H9 (cell line): ENCODE data around the gene B3GNT5. TPM values are rescaled to one million over a fixed set of nuclear protein-coding genes. Genes with fewer than 3 reads are reported as not detected.

Experiments used
- DNase-seq: peaks from one replicate; pipeline ENCODE4 v3.0.0-alpha.2; 2017
- H2AFZ ChIP-seq: one replicate; pipeline ENCODE4 v1.6.1; 2013; ENCODE audit warnings: mild to moderate bottlenecking, low read length, control low read depth, moderate library complexity
- H2AK5ac ChIP-seq: 2 replicates; pipeline ENCODE4 v1.6.1; 2013; ENCODE audit warnings: low read length, control low read depth, mixed read lengths; ENCODE audit not compliant: insufficient read length
- H2BK120ac ChIP-seq: one replicate; pipeline ENCODE4 v1.6.1; 2013; ENCODE audit warnings: low read depth, mild to moderate bottlenecking, low read length, control low read depth, inconsistent platforms; ENCODE audit not compliant: poor library complexity, severe bottlenecking
- H2BK12ac ChIP-seq: 2 replicates; pipeline ENCODE4 v1.6.1; 2013; ENCODE audit warnings: low read length, control low read depth, mixed read lengths, low read depth; ENCODE audit not compliant: insufficient read length
- H2BK15ac ChIP-seq: 2 replicates; pipeline ENCODE4 v1.6.1; 2013; ENCODE audit warnings: low read depth, low read length, control low read depth
- H2BK20ac ChIP-seq: one replicate; pipeline ENCODE4 v1.6.1; 2013; ENCODE audit warnings: low read depth, mild to moderate bottlenecking, low read length, control low read depth, inconsistent platforms; ENCODE audit not compliant: poor library complexity, severe bottlenecking
- H2BK5ac ChIP-seq: 2 replicates; pipeline ENCODE4 v1.6.1; 2013; ENCODE audit warnings: low read length, control low read depth, mixed read lengths; ENCODE audit not compliant: insufficient read length
- H3K14ac ChIP-seq: 2 replicates; pipeline ENCODE4 v1.6.1; 2013; ENCODE audit warnings: low read length, control low read depth; ENCODE audit not compliant: insufficient read depth
- H3K18ac ChIP-seq: 2 replicates; pipeline ENCODE4 v1.6.1; 2013; ENCODE audit warnings: low read depth, mild to moderate bottlenecking, mixed read lengths, low read length, control low read depth; ENCODE audit not compliant: insufficient read length
- H3K23ac ChIP-seq: 2 replicates; pipeline ENCODE4 v1.6.1; 2013; ENCODE audit warnings: low read length, control low read depth, mixed read lengths, low read depth; ENCODE audit not compliant: insufficient read length
- H3K23me2 ChIP-seq: 2 replicates; pipeline ENCODE4 v1.6.1; 2013; ENCODE audit warnings: low read depth, mild to moderate bottlenecking, mixed read lengths, low read length, control low read depth; ENCODE audit not compliant: insufficient read length, poor library complexity, severe bottlenecking
- H3K27ac ChIP-seq: 2 replicates; pipeline ENCODE4 v1.5.1; 2013; ENCODE audit warnings: low read length, control low read depth, mixed read lengths, low read depth; ENCODE audit not compliant: insufficient read length
- H3K27me3 ChIP-seq: 2 replicates; pipeline ENCODE4 v1.6.1; 2013; ENCODE audit warnings: low read length, control low read depth, inconsistent platforms; ENCODE audit not compliant: insufficient read depth
- H3K4ac ChIP-seq: 2 replicates; pipeline ENCODE4 v1.6.1; 2013; ENCODE audit warnings: low read depth, mild to moderate bottlenecking, control low read depth, inconsistent platforms, low read length, moderate library complexity
- H3K4me1 ChIP-seq: 2 replicates; pipeline ENCODE4 v1.6.1; 2013; ENCODE audit warnings: low read length, control low read depth, inconsistent platforms; ENCODE audit not compliant: insufficient read depth
- H3K4me2 ChIP-seq: 2 replicates; pipeline ENCODE4 v1.6.1; 2013; ENCODE audit warnings: low read length, control low read depth, mixed read lengths; ENCODE audit not compliant: insufficient read length, insufficient read depth
- H3K56ac ChIP-seq: 2 replicates; pipeline ENCODE4 v1.6.1; 2013; ENCODE audit warnings: low read depth, mild to moderate bottlenecking, mixed read lengths, low read length, control low read depth; ENCODE audit not compliant: insufficient read length
- H3K79me1 ChIP-seq: 2 replicates; pipeline ENCODE4 v1.6.1; 2013; ENCODE audit warnings: low read depth, mild to moderate bottlenecking, moderate library complexity, low read length, control low read depth, inconsistent platforms; ENCODE audit not compliant: insufficient read depth, poor library complexity, severe bottlenecking
- H3K79me2 ChIP-seq: 2 replicates; pipeline ENCODE4 v1.6.1; 2013; ENCODE audit warnings: low read length, control low read depth, inconsistent platforms; ENCODE audit not compliant: insufficient read depth
- H3K9ac ChIP-seq: 2 replicates; pipeline ENCODE4 v1.6.1; 2013; ENCODE audit warnings: low read length, control low read depth, mixed read lengths; ENCODE audit not compliant: insufficient read length; ENCODE audit errors: extremely low read depth
- H3K9me3 ChIP-seq: one replicate; pipeline ENCODE4 v1.6.1; 2013; ENCODE audit warnings: low read depth, low read length, inconsistent platforms; ENCODE audit not compliant: control insufficient read depth
- H3T11ph ChIP-seq: one replicate; pipeline ENCODE4 v1.6.1; 2013; ENCODE audit warnings: mild to moderate bottlenecking, low read length, control low read depth, inconsistent platforms
- H4K20me1 ChIP-seq: one replicate; pipeline ENCODE4 v1.6.1; 2013; ENCODE audit not compliant: control insufficient read depth, insufficient read length, insufficient read depth
- H4K5ac ChIP-seq: 2 replicates; pipeline ENCODE4 v1.6.1; 2013; ENCODE audit warnings: low read depth, mild to moderate bottlenecking, mixed read lengths, low read length, control low read depth; ENCODE audit not compliant: insufficient read length
- H4K8ac ChIP-seq: replicated peaks from 2 replicates; pipeline ENCODE4 v1.6.1; 2013; ENCODE audit warnings: low read length, control low read depth, mixed read lengths, low read depth; ENCODE audit not compliant: insufficient read length
- H4K91ac ChIP-seq: 2 replicates; pipeline ENCODE4 v1.6.1; 2013; ENCODE audit warnings: low read depth, mild to moderate bottlenecking, moderate library complexity, mixed read lengths, low read length, control low read depth; ENCODE audit not compliant: insufficient read length
- H3K27ac Mint-ChIP-seq, 3 experiments: 2 replicates in 2 of 3; 3 replicates in 1 of 3; pipeline ENCODE4 v1.8.0; 2020 to 2021; ENCODE audit warnings: mixed read lengths in 3 of 3, mild to moderate bottlenecking in 1 of 3, moderate library complexity in 1 of 3
- H3K27me3 Mint-ChIP-seq: 2 replicates; pipeline ENCODE4 v1.8.0; 2021; ENCODE audit warnings: low read depth, mild to moderate bottlenecking, moderate library complexity, mixed read lengths
- H3K36me3 Mint-ChIP-seq, 3 experiments: 2 replicates in 2 of 3; 3 replicates in 1 of 3; pipeline ENCODE4 v1.8.0; 2020 to 2021; ENCODE audit warnings: low read depth in 3 of 3, mixed read lengths in 3 of 3; ENCODE audit not compliant: insufficient read depth in 1 of 3
- H3K4me1 Mint-ChIP-seq, 2 experiments: 2 replicates each; pipeline ENCODE4 v1.8.0; 2020; ENCODE audit warnings: mixed read lengths in 2 of 2
- H3K4me3 Mint-ChIP-seq, 2 experiments: 2 replicates in 1 of 2; 3 replicates in 1 of 2; pipeline ENCODE4 v1.8.0; 2020 to 2021; ENCODE audit warnings: mild to moderate bottlenecking in 2 of 2, mixed read lengths in 2 of 2, moderate library complexity in 1 of 2
- H3K9me3 Mint-ChIP-seq, 2 experiments: 2 replicates in 1 of 2; 3 replicates in 1 of 2; pipeline ENCODE4 v1.8.0; 2020; ENCODE audit warnings: mild to moderate bottlenecking in 2 of 2, mixed read lengths in 2 of 2, moderate library complexity in 1 of 2
- CTCF ChIP-seq: fragments of 200-600 bp; sonication (generic); conservative IDR thresholded peaks from 3 replicates; pipeline ENCODE4 v1.8.0; 2021; ENCODE audit warnings: antibody characterized with exemption, mild to moderate bottlenecking
- WGBS: extraction: QIAGEN DNeasy Blood & Tissue Kit; methylation state at CpG from one replicate; pipeline ENCODE4 v1.1.7; 2013; ENCODE audit warnings: missing lambda C conversion rate, low lambda C conversion rate, mixed read lengths; ENCODE audit not compliant: insufficient read length; ENCODE audit errors: extremely low coverage; 5-methylcytosine and 5-hydroxymethylcytosine counted together
- total RNA-seq: library from RNA; stranded (reverse); gene quantifications from 2 replicates; pipeline ENCODE4 v1.2.1, GENCODE V29; 2021

B3GNT5 gene
- total RNA-seq, 1 experiment from 2014 or later, result 7.3 TPM

GRCh38 chr3:183279371-183279770, 26.3 kb downstream of the B3GNT5 start:
- H3K14ac ChIP-seq, result no peak overlapping the region
- no peak overlapping the region for H3K27ac ChIP-seq
- TF ChIP-seq CTCF, result no peak
- H2BK12ac ChIP-seq, result no peak overlapping the region
- no peak overlapping the region for H4K91ac ChIP-seq
- H2BK20ac ChIP-seq, result no peak overlapping the region
- no peak overlapping the region for H2AK5ac ChIP-seq
- no peaks in the 10 kb centered on the region for H4K20me1 ChIP-seq
- H3K4me1 ChIP-seq, result no peaks in the 10 kb centered on the region; the same call in 1 of the 2 replicates
- H3K9ac ChIP-seq, result no peak overlapping the region
- no peak overlapping the region for H4K8ac ChIP-seq
- no peaks in the 10 kb centered on the region for H3K27me3 ChIP-seq
- no peak overlapping the region for H3K23ac ChIP-seq
- no peak overlapping the region for H3K4me3 Mint-ChIP-seq
- no peak overlapping the region for H3T11ph ChIP-seq
- no peaks in the 10 kb centered on the region for H3K9me3 Mint-ChIP-seq
- H3K9me3 ChIP-seq, result no peaks in the 10 kb centered on the region
- H2BK5ac ChIP-seq, result no peak overlapping the region
- no peaks in the 10 kb centered on the region for H3K23me2 ChIP-seq
- no peak overlapping the region for H4K5ac ChIP-seq
- no peak overlapping the region for H3K4me2 ChIP-seq
- H2BK15ac ChIP-seq, result no peak overlapping the region
- no peaks in the 10 kb centered on the region for H3K79me1 ChIP-seq
- no peak overlapping the region for H2BK120ac ChIP-seq
- DNase-seq, result no peak
- no peaks in the 10 kb centered on the region for H3K79me2 ChIP-seq
- no peak overlapping the region for H3K4ac ChIP-seq
- WGBS, result no CpG with 5 or more reads among the region's 3 CpGs
- H2AFZ ChIP-seq, result no peak overlapping the region
- H3K56ac ChIP-seq, result no peak overlapping the region
- peaks cover 7 to 8% of the 10 kb centered on the region in 2 experiments for H3K4me1 Mint-ChIP-seq
- no peak overlapping the region for H3K27ac Mint-ChIP-seq
- H3K27me3 Mint-ChIP-seq, result no peaks in the 10 kb centered on the region
- H3K18ac ChIP-seq, result no peak overlapping the region
- H3K36me3 Mint-ChIP-seq, result no peaks in the 10 kb centered on the region; a peak in 1 of 7 replicates
